Endodermal cell (in vitro differentiated cells): ENCODE measurements around the gene COMMD10. TPM values are rescaled to one million over a fixed set of nuclear protein-coding genes. Genes with fewer than 3 reads are reported as not detected.

Experiments used
- DNase-seq: peaks from one replicate; pipeline ENCODE4 v3.0.0-alpha.2; 2017
- H3K27ac ChIP-seq: 2 replicates; pipeline ENCODE4 v1.5.1; 2013; ENCODE audit warnings: mild to moderate bottlenecking, low read depth, low read length, moderate library complexity
- H3K27me3 ChIP-seq: 2 replicates; pipeline ENCODE4 v1.6.1; 2013; ENCODE audit warnings: mild to moderate bottlenecking, low read length, moderate library complexity; ENCODE audit not compliant: insufficient read depth, control insufficient read depth, poor library complexity, severe bottlenecking
- H3K36me3 ChIP-seq: 2 replicates; pipeline ENCODE4 v1.7.0; 2013; ENCODE audit warnings: mild to moderate bottlenecking, low read length, moderate library complexity; ENCODE audit not compliant: control insufficient read depth, insufficient read depth
- H3K4me1 ChIP-seq: one replicate; pipeline ENCODE4 v1.7.0; 2013; ENCODE audit warnings: low read length; ENCODE audit not compliant: control insufficient read depth, insufficient read depth
- H3K4me3 ChIP-seq: 2 replicates; pipeline ENCODE4 v1.5.1; 2013; ENCODE audit warnings: mild to moderate bottlenecking, low read length, moderate library complexity
- H3K9ac ChIP-seq: 2 replicates; pipeline ENCODE4 v1.6.1; 2013; ENCODE audit warnings: mild to moderate bottlenecking, low read length, moderate library complexity; ENCODE audit not compliant: poor library complexity, severe bottlenecking; ENCODE audit errors: extremely low read depth
- H3K9me3 ChIP-seq: 2 replicates; pipeline ENCODE4 v1.6.1; 2013; ENCODE audit warnings: mild to moderate bottlenecking, low read length, moderate library complexity; ENCODE audit not compliant: control insufficient read depth
- H3K27ac Mint-ChIP-seq: 2 replicates; pipeline ENCODE4 v1.8.0; 2020; ENCODE audit warnings: mixed read lengths
- H3K27me3 Mint-ChIP-seq: 2 replicates; pipeline ENCODE4 v1.8.0; 2021; ENCODE audit warnings: mild to moderate bottlenecking, mixed read lengths; ENCODE audit not compliant: insufficient read depth
- H3K36me3 Mint-ChIP-seq: 2 replicates; pipeline ENCODE4 v1.8.0; 2020; ENCODE audit warnings: low read depth, mixed read lengths
- H3K4me1 Mint-ChIP-seq: 2 replicates; pipeline ENCODE4 v1.8.0; 2020; ENCODE audit warnings: mixed read lengths
- H3K4me3 Mint-ChIP-seq: 2 replicates; pipeline ENCODE4 v1.8.0; 2020; ENCODE audit warnings: mild to moderate bottlenecking, moderate library complexity, mixed read lengths
- H3K9me3 Mint-ChIP-seq: 2 replicates; pipeline ENCODE4 v1.8.0; 2020; ENCODE audit warnings: mild to moderate bottlenecking, mixed read lengths
- CTCF ChIP-seq: fragments of 200-600 bp; sonication (generic); conservative IDR thresholded peaks from 2 replicates; pipeline ENCODE4 v1.5.0; 2021; ENCODE audit warnings: antibody characterized with exemption, mild to moderate bottlenecking
- WGBS, 2 experiments: methylation state at CpG; one replicate each; pipeline versions ENCODE4 v1.1.5 to v1.1.7; 2013; ENCODE audit warnings: missing lambda C conversion rate in 2 of 2, mixed read lengths in 1 of 2; ENCODE audit not compliant: insufficient coverage in 1 of 2, insufficient read length in 1 of 2; 5-methylcytosine and 5-hydroxymethylcytosine counted together
- total RNA-seq, 2 donors: library from RNA; stranded (reverse); fragmentation: NEBNext Ultra II Directional in 1 of 2; extraction: Animal tissue kit (Norgen Biotek cat#: 25700) in 1 of 2; gene quantifications; 2 replicates in 1 of 2; 3 replicates in 1 of 2; pipeline ENCODE4 v1.2.1, GENCODE V29; 2021

Gene COMMD10
- total RNA-seq, 2 donors from 2014 or later, result 25.3 to 29.8 TPM

- Mint-ChIP-seq H3K4me1 (no peaks in the 10 kb centered on the region), H3K27me3 (no peaks in the 10 kb centered on the region), H3K27ac (no peak overlapping the region), H3K36me3 (peaks cover 5% of the 10 kb centered on the region), H3K4me3 (no peak overlapping the region), H3K9me3 (no peaks in the 10 kb centered on the region)
- Histone ChIP-seq H3K4me1 (no peaks in the 10 kb centered on the region), H3K36me3 (no peaks in the 10 kb centered on the region), H3K4me3 (no peak overlapping the region), H3K9ac (no peak overlapping the region), H3K9me3 (peaks cover 9% of the 10 kb centered on the region), H3K27me3 (no peaks in the 10 kb centered on the region), H3K27ac (no peak overlapping the region)
- 98% methylated on average over 4 of the region's 4 CpGs; no CpG with 5 or more reads in 1 of the 2 experiments for WGBS, 2 experiments
- TF ChIP-seq CTCF, result no peak
- DNase-seq, result no peak
These were observed 233.4 kb downstream of the COMMD10 start for GRCh38 chr5:116318091-116318854.

- no peak for TF ChIP-seq CTCF
- Histone ChIP-seq H3K27me3 (no peaks in the 10 kb centered on the region), H3K36me3 (no peaks in the 10 kb centered on the region)
These were observed 235.7 kb downstream of the COMMD10 start for GRCh38 chr5:116320486-116320885.

GRCh38 chr5:116329503-116329902 is 244.7 kb downstream of the COMMD10 start:
- H3K36me3 ChIP-seq, result no peaks in the 10 kb centered on the region
- peaks cover 34% of the 10 kb centered on the region for H3K36me3 Mint-ChIP-seq
- H3K27ac Mint-ChIP-seq, result no peak overlapping the region
- H3K4me1 Mint-ChIP-seq, result no peaks in the 10 kb centered on the region
- no peak overlapping the region for H3K4me3 Mint-ChIP-seq
- no peaks in the 10 kb centered on the region for H3K27me3 ChIP-seq
- peaks cover 31% of the 10 kb centered on the region for H3K9me3 ChIP-seq
- H3K27ac ChIP-seq, result no peak overlapping the region
- 87 to 100% methylated on average over 4 to 5 of the region's 5 CpGs for WGBS, 2 experiments
- H3K4me3 ChIP-seq, result no peak overlapping the region
- DNase-seq, result no peak
- TF ChIP-seq CTCF, result no peak
- no peak overlapping the region for H3K9ac ChIP-seq
- peaks cover 36% of the 10 kb centered on the region for H3K9me3 Mint-ChIP-seq
- H3K27me3 Mint-ChIP-seq, result no peaks in the 10 kb centered on the region
- no peaks in the 10 kb centered on the region for H3K4me1 ChIP-seq

More at GRCh38 chr5:116320486-116320885, 235.7 kb downstream of the COMMD10 start:
- H3K27ac ChIP-seq, result no peak overlapping the region
- no peak overlapping the region for H3K27ac Mint-ChIP-seq
- H3K4me3 ChIP-seq, result no peak overlapping the region
- no peaks in the 10 kb centered on the region for H3K27me3 Mint-ChIP-seq
- H3K9me3 ChIP-seq, result peaks cover 11% of the 10 kb centered on the region
- no peak overlapping the region for H3K4me3 Mint-ChIP-seq
- no peak for DNase-seq
- H3K36me3 Mint-ChIP-seq, result peaks cover 8% of the 10 kb centered on the region
- H3K9me3 Mint-ChIP-seq, result no peaks in the 10 kb centered on the region
- no peaks in the 10 kb centered on the region for H3K4me1 Mint-ChIP-seq
- no peaks in the 10 kb centered on the region for H3K4me1 ChIP-seq
- H3K9ac ChIP-seq, result no peak overlapping the region
